ENCODE results near the gene RUFY1. TPM values are rescaled to one million over a fixed set of nuclear protein-coding genes. Genes with fewer than 3 reads are reported as not detected.

RUFY1 gene
- total RNA-seq: 19.7 and 40.0 TPM in 2 replicates

GRCh38 chr5:179550511-179551342, at the start of gene RUFY1:
TSS of gene RUFY1 (plus strand) at chr5:179550554. CDS start at chr5:179550570, 16 bp downstream.

DNA sequence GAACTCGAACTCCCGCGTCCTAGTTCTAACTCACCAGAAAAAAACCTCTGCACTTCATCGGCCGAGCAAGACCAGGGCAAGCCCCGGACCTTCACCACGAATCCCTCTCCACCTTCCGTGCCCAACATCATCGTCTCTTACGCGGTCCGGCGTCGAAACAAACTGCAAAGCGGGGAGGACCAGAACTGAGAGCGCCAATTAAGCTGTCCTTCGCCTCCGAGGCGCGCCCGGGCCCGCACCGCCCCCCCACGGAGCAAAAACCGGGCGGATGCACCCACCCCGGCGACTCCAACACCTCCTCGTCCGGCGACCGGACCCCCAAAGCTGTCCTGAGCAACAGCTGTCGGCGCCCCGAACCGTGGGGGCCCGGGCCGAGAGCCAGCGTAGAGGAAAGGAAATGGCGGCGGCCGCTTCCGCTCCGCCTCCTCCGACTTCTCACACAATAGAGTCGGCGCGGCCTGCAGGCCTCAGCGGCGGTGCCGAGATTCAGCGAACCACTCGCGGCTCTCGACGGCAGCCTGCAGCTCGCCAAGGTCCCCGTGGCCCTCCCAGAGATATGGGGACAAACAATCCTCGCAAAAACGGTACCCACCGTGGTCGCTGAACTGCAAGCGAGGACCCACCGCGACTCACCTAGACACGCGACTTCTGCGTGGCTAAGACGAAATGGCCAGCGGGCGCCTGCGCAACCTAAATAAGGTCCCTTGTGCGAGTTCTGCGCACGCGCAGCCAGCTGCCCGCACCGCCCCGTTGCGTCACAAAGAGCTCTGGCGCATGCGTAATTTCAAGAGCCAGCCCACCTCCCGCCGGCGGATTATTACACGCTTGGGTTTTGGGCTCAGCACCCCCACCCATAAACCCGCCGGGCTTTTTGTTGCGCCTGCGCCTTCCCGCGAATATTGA, 72.9 kb downstream of the RUFY1 start, which contains the start of gene HNRNPH1:
Gene HNRNPH1 (minus strand): TSS at position 669 of the 903 bp plus-strand sequence. CDS start 538 bp downstream, at position 131.

Other genes starting within 250 kb of the RUFY1 start
- gene ADAMTS2, start 205.1 kb upstream of the RUFY1 start, total RNA-seq: 29.2 and 83.8 TPM in 2 replicates
- gene HNRNPH1, start 73.1 kb downstream of the RUFY1 start, total RNA-seq: 202 and 251 TPM in 2 replicates
- gene CBY3, start 130.5 kb downstream of the RUFY1 start, total RNA-seq: not detected in 2 replicates
- gene CANX, start 148.4 kb downstream of the RUFY1 start, total RNA-seq: 313 and 435 TPM in 2 replicates
- 11.6 and 38.7 TPM in 2 replicates for gene MAML1, start 182.3 kb downstream of the RUFY1 start, total RNA-seq
- gene LTC4S, start 243.4 kb downstream of the RUFY1 start, total RNA-seq: 1.6 and 7.0 TPM in 2 replicates

All from epithelial cell of alveolus of lung (primary cell).